Body of pancreas (tissue), 4 donors: ENCODE data around the gene MRC1.

ENCODE experiments used
- POLR2A ChIP-seq, 3 donors: fragments of 450-650 bp; IDR thresholded peaks; one replicate each; pipeline ENCODE4 v1.6.1; 2016; ENCODE audit warnings: antibody characterized with exemption in 3 of 3, mild to moderate bottlenecking in 2 of 3
- TF ChIP-seq, protein P1 (sequence below), 7 experiments: fragments of 450-650 bp in 4 of 7; fragments of 200-600 bp in 3 of 7; sonication (generic) in 3 of 7; IDR thresholded peaks; one replicate each; pipeline ENCODE4 v1.5.1; 2016 to 2019; ENCODE audit warnings: antibody characterized with exemption in 7 of 7

DNA sequence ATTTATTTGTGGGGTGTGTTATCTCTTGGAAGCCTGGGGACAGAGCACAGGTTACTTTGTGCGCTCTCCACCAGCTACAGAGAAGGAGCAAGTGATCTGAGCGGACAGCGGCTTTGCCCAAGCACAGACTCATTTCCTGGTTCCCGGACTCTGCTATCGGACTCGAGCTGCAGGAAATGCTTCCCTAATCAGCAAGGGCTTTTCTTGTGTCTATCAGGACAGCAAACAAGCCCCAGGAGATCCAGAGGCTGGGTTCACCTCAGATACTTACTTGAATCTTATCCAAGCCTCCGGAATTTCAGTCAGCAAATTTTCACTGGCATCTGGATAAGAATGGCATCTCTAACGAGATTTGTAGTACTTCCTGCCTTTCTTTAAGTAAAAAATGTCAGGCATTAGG is 27.8 kb downstream of the MRC1 start:
- TF ChIP-seq, protein P1, sequence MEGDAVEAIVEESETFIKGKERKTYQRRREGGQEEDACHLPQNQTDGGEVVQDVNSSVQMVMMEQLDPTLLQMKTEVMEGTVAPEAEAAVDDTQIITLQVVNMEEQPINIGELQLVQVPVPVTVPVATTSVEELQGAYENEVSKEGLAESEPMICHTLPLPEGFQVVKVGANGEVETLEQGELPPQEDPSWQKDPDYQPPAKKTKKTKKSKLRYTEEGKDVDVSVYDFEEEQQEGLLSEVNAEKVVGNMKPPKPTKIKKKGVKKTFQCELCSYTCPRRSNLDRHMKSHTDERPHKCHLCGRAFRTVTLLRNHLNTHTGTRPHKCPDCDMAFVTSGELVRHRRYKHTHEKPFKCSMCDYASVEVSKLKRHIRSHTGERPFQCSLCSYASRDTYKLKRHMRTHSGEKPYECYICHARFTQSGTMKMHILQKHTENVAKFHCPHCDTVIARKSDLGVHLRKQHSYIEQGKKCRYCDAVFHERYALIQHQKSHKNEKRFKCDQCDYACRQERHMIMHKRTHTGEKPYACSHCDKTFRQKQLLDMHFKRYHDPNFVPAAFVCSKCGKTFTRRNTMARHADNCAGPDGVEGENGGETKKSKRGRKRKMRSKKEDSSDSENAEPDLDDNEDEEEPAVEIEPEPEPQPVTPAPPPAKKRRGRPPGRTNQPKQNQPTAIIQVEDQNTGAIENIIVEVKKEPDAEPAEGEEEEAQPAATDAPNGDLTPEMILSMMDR (IDR thresholded peaks at IDR 0.05) = no peak
- TF ChIP-seq POLR2A (IDR thresholded peaks at IDR 0.05) = peak in 1 of 3 donors; percentile 32
